Stimulated activated CD4-positive, alpha-beta T cell treated with anti-CD3 and anti-CD28 coated beads, Interleukin-1b, Interleukin-23, amount 100 ng/mL, for 48 hours (primary cell): ENCODE data around the gene LAMC1.

Experiments
- DNase-seq: peaks from one replicate; pipeline ENCODE4 v3.0.0-alpha.2; 2020

LAMC1 gene

GRCh38 chr1:183080406-183080805, 57.2 kb downstream of the LAMC1 start:
- no peak for DNase-seq

GRCh38 chr1:183081402-183082120, 58.3 kb downstream of the LAMC1 start:
- DNase-seq: no peak

- no peak for DNase-seq
These were observed 59.4 kb downstream of the LAMC1 start for GRCh38 chr1:183082650-183083049.

GRCh38 chr1:183087001-183087400, 63.8 kb downstream of the LAMC1 start:
- no peak for DNase-seq

- no peak for DNase-seq
These were observed 65.9 kb downstream of the LAMC1 start for GRCh38 chr1:183089025-183089639.

- DNase-seq: no peak
These were observed 67.3 kb downstream of the LAMC1 start for GRCh38 chr1:183090391-183091006.

GRCh38 chr1:183091181-183091580, 68.0 kb downstream of the LAMC1 start:
- no peak for DNase-seq

- no peak for DNase-seq
These were observed 69.1 kb downstream of the LAMC1 start for GRCh38 chr1:183092350-183092749.

GRCh38 chr1:183093066-183093668, 69.9 kb downstream of the LAMC1 start:
- no peak for DNase-seq

GRCh38 chr1:183093786-183094298, 70.6 kb downstream of the LAMC1 start:
- no peak for DNase-seq

- no peak for DNase-seq
These were observed 71.1 kb downstream of the LAMC1 start for GRCh38 chr1:183094351-183094750.

- DNase-seq: no peak
These were observed 73.1 kb downstream of the LAMC1 start for GRCh38 chr1:183096351-183096750.

GRCh38 chr1:183096894-183097293, 73.7 kb downstream of the LAMC1 start:
- no peak for DNase-seq

GRCh38 chr1:183097438-183098051, 74.3 kb downstream of the LAMC1 start:
- no peak for DNase-seq

- no peak for DNase-seq
These were observed 75.1 kb downstream of the LAMC1 start for GRCh38 chr1:183098317-183098716.

- DNase-seq: no peak
These were observed 77.2 kb downstream of the LAMC1 start for GRCh38 chr1:183100361-183100974.

- no peak for DNase-seq
These were observed 77.9 kb downstream of the LAMC1 start for GRCh38 chr1:183101081-183101480.

GRCh38 chr1:183101841-183102276, 78.6 kb downstream of the LAMC1 start:
- no peak for DNase-seq

GRCh38 chr1:183103147-183103546, 79.9 kb downstream of the LAMC1 start:
- no peak for DNase-seq

- DNase-seq: no peak
These were observed 80.4 kb downstream of the LAMC1 start for GRCh38 chr1:183103577-183103976.

GRCh38 chr1:183105449-183105848, 82.2 kb downstream of the LAMC1 start:
- no peak for DNase-seq

GRCh38 chr1:183106166-183106565, 82.9 kb downstream of the LAMC1 start:
- DNase-seq: no peak

GRCh38 chr1:183106746-183107145, 83.5 kb downstream of the LAMC1 start:
- no peak for DNase-seq
